ENCODE data around the gene KSR1. TPM values are rescaled to one million over a fixed set of nuclear protein-coding genes. Genes with fewer than 3 reads are reported as not detected.
"Not testable (repeated sequence)": the region's sequence is repeated elsewhere in the genome, so short reads cannot be mapped to it uniquely, and the experiment has no call there.

KSR1 gene
- total RNA-seq, 1 donor from 2014 or later, result 19.3 TPM

DNA sequence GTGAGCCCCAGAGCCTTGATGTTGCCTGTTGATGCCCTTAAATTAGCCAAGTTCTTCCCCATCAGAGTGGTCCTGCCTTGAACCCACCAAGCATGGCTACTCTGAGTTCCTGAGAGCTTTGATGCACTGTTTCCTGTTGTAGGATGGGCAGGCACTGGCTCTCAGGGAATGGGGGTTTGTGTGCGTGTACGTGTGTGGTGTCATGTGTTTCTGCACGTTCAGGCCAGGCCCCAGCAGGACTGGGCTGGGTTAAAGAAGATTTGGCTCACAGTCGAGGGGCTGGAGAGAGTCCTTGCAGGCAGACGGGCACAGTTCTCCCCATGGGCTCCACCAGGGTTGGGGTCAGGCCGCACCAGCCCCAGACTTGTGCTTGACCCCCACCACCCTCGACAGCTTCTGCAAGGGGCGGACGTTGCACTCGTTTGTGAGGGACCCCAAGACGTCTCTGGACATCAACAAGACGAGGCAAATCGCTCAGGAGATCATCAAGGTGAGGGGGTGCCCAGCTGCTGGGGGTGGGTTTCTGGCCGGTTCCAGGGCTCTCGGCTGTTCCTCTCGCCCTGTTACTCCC is 151.4 kb downstream of the KSR1 start:
- DNase-seq (ENCODE audit: low read depth, low spot score), result no peak

- no peak for DNase-seq (ENCODE audit: low read depth, low spot score)
Measured at GRCh38 chr17:27608328-27609230, 152.3 kb downstream of the KSR1 start.

GRCh38 chr17:27609611-27610303 is 153.5 kb downstream of the KSR1 start:
- no peak for DNase-seq (ENCODE audit: low read depth, low spot score)

DNA sequence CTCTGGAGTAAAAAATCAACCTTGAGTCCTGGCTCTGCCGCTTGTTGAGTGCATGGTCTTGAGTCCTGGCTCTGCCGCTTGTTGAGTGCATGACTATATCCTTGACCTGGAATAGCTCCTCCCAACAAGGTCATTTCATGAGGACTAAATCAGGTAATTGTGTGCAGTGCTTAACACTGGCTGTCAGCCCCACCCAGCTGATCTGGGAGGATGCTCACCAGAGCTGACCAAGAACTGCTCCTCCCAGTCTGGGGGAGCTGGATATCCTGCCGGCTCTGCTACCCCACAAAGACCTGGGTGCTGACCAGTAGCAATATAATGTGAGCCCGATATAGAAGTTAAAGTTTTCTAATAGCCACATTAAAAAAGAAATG is 154.0 kb downstream of the KSR1 start:
- DNase-seq (ENCODE audit: low read depth, low spot score), result no peak

GRCh38 chr17:27612160-27612770 is 156.0 kb downstream of the KSR1 start:
- no peak for DNase-seq (ENCODE audit: low read depth, low spot score)

GRCh38 chr17:27613433-27613832 is 157.2 kb downstream of the KSR1 start:
- no peak for DNase-seq (ENCODE audit: low read depth, low spot score)

DNA sequence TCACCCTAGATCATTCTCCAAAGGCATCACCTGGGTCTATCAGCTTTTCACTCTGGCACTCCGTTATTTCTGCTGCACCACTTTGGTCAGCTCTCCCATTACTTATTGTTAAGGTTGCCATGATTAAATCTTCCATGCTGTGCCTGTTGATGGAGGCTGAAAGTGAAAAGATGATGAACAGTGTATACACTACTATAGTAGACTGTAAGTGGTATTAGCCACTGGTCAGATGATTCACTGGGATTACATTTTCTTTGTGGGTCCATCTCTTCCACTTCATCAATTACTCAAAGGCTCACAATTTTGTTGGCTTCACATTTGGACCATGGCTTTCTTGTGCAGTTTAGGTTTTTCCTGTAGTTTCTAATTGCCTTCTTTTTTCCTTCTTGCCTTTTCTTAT is 158.9 kb downstream of the KSR1 start:
- no peak for DNase-seq (ENCODE audit: low read depth, low spot score)

- no peak for DNase-seq (ENCODE audit: low read depth, low spot score)
Measured at GRCh38 chr17:27616414-27616813, 160.2 kb downstream of the KSR1 start.

GRCh38 chr17:27618417-27618816 is 162.2 kb downstream of the KSR1 start:
- no peak for DNase-seq (ENCODE audit: low read depth, low spot score)

DNA sequence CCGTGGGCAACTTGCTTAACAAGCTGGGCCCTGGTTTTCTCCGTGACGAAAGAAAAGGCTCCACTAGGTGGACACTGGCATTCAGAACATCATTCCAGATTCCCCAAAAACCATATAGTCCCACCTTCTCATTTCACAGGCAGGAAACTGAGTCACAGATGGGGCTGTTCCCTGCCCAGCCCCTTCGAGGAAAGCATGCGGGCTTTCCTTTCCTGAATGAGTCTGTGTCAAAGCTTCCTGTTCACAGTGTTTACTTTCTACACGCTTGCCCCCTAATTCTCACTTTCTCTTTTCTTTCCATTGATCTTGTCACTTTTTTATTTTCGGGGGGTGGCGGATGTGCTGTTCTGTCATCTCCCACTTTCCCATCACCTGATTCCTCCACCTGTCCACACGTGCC is 164.5 kb downstream of the KSR1 start:
- no peak for DNase-seq (ENCODE audit: low read depth, low spot score)

DNA sequence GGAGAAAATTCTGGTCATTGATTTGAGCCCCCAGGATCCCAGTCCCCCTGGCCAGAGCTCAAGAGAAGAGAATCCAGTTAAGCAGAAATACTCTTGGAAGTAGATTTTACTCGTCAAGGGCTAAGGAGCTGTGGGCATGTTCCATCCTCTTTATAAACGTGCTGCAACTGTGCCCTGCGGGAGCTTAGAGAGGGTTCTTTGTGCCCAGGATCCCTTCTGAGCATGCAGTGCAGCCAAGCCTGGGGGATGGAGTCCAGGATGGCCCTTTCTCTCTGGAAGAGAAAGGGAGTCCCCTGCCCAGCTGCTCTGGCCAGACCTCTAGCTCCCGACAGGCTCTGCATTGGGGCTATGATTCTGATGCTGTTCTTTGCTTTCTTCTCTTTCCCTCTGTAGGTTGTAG is 165.3 kb downstream of the KSR1 start:
- no peak for DNase-seq (ENCODE audit: low read depth, low spot score)

DNA sequence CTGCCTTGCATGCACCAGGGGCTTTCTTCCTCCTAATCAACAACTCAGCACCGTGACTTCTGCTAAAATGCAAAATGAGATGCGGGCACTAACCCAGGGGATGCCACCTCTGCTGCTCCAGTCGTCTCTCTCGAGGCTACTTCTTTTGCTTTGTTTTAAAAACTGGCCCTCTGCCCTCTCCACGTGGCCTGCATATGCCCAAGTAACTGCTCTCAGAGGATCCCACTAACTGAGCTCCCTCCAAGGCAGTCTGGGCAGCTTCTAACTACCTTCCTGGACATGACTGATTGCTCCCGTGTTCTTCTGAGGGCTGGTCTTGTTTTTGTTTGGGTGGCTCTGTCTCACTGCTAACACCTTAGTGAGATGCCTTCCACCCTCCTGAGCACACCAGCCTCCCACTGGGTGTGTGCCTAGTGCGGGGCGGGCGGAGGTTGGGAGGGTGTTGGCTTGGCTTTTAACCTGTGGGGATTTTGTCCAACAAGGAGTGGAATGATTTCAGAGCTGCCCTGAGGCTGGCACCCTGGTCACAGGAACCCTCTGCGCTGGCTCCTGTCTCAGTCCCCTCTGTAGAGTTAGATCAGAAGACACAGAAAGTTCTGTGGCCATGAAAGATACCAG is 165.8 kb downstream of the KSR1 start:
- DNase-seq (ENCODE audit: low read depth, low spot score), result no peak

- DNase-seq (ENCODE audit: low read depth, low spot score), result no peak
Measured at GRCh38 chr17:27622986-27623385, 166.7 kb downstream of the KSR1 start.

GRCh38 chr17:27623614-27624013 is 167.4 kb downstream of the KSR1 start:
- no peak for DNase-seq (ENCODE audit: low read depth, low spot score)

DNA sequence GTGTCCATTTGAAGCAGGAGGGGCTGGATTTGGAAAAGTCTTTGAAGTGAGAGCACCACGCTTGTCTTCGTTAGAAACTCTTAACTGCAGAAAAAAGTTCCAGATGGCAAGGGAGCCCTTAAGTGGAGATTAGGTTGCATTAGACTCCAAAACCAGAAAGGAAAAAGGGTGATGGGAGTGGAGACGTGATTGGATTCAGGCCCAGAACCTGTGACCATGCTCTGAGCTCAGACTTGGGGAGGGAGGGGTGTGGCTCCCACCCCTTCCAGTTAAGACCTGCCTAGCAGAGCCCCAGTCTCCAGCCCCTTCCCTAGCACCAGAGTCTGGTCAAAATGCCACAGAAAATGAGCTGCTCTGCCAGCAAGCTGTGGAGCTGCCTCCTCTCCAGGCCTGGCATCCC is 168.3 kb downstream of the KSR1 start:
- DNase-seq (ENCODE audit: low read depth, low spot score), result no peak

GRCh38 chr17:27625856-27626255 is 169.6 kb downstream of the KSR1 start:
- no peak for DNase-seq (ENCODE audit: low read depth, low spot score)

GRCh38 chr17:27627514-27627913 is 171.3 kb downstream of the KSR1 start:
- no peak for DNase-seq (ENCODE audit: low read depth, low spot score)

GRCh38 chr17:27628376-27628775 is 172.1 kb downstream of the KSR1 start:
- DNase-seq (ENCODE audit: low read depth, low spot score), result no peak

DNA sequence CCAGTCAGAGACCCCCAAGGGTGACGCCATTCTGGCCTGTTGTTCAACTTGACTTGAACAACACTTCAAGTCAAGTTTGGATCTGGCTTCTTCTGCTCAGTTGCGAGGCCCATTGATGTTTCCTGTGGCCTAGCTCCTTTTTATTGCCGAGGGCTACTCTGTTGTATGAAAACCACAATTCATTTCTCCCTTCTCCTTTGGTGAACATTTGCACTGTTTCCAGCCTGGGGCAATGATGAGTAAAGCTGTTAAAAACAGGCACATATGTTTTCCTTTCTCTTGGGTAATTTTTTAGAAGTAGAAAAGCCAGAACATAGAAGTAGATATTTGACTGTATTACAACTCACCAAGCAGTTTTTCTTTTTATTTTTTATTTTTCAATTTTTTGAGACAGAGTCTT is 173.0 kb downstream of the KSR1 start:
- DNase-seq (ENCODE audit: low read depth, low spot score), result not testable (repeated sequence)

GRCh38 chr17:27630607-27631410 is 174.6 kb downstream of the KSR1 start, which contains the start of gene LGALS9:
LGALS9 (plus strand) TSS chr17:27631188; CDS start chr17:27631266, 78 bp downstream.
- no peak for DNase-seq (ENCODE audit: low read depth, low spot score)

DNA sequence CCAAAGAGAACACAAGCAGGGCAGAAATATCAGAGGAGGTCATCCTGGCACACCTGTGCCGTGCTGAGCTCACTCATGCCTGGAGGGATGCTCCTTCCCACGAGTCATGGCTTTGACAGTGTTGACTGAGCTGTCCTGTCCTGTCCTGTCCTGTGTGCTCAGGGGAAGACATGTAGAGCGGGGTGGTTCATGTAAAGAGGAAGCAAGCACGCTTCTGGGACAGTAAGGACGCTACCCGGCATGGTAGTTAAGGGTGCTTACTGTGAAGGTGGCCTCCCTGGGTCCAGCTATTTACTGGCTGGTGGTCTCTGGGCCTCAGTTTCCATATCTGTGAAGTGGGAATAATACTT is 175.1 kb downstream of the KSR1 start:
- DNase-seq (ENCODE audit: low read depth, low spot score), result no peak
